HG03064 (cell line): ENCODE results near the gene SLC22A2.
"Not testable (repeated sequence)": the region's sequence is repeated elsewhere in the genome, so short reads cannot be mapped to it uniquely, and the experiment has no call there.

Experiments
- ATAC-seq: cut with Tn5 transposase; IDR thresholded peaks from one replicate; pipeline ENCODE4 v1.9.1; 2021; ENCODE audit warnings: low read depth; ENCODE audit not compliant: unreplicated experiment

The SLC22A2 gene

DNA sequence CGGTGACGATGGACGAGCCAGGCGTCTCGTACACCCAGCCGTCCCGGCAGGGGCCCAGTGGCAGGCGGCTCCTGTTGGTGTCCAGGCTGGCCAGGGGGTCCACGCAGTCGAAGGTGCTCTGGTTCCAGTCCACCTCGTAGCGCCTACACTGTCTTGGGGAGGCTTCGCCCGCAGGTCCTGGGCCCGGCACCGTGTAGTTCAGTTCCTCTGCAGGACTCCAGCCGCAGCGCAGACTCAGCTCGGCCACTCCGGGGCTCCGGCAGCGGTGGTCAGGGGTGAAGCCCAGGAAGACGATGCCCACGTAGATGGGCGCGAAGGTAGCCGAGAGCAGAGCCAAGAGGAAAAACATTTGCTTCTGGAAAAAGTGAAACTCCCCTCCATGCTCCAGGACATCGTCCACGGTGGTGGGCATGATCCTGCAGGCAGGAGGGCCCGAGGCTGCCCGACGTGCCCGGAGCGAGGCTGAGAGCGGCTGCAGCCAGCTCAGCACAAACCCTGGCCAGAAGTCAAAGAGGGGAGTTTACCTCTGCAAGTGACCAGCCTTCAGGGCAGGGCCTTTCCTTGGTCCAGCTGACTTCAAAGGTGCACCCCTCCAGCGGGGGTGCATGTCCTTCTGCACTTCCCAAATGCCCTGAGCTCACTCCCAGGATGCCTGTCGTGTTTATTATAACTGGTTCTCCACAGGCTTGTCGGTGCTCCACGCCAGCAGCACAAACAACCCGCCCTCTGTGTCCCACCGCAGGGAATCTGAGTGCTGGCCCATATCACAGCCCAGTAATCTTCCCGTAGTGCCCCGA lies at the start of gene SLC22A2:
TSS of gene SLC22A2 (minus strand) at position 476 of the 797 bp plus-strand sequence. CDS start at position 412, 64 bp downstream.
- ATAC-seq: no peak

- ATAC-seq: no peak
Observed at GRCh38 chr6:160305926-160306713, 47.5 kb upstream of the SLC22A2 start.

DNA sequence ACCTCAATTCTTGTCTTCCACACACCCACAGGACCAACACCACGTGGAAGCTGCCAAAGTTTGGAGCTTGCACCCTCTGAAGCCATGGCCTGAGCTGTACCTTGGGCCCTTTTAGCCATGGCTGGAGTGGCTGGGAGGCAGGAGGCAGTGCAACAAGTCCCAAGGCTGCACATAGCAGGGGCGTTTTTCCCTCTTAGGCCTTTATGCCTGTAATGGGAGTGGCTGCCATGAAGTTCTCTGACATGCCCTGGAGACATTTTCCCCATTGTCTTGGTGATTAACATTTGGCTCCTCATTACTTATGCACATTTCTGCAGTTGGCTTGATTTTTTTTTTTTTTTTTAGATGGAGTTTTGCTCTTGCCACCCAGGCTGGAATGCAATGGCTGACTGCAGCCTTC lies 45.2 kb upstream of the SLC22A2 start:
- ATAC-seq: no peak

DNA sequence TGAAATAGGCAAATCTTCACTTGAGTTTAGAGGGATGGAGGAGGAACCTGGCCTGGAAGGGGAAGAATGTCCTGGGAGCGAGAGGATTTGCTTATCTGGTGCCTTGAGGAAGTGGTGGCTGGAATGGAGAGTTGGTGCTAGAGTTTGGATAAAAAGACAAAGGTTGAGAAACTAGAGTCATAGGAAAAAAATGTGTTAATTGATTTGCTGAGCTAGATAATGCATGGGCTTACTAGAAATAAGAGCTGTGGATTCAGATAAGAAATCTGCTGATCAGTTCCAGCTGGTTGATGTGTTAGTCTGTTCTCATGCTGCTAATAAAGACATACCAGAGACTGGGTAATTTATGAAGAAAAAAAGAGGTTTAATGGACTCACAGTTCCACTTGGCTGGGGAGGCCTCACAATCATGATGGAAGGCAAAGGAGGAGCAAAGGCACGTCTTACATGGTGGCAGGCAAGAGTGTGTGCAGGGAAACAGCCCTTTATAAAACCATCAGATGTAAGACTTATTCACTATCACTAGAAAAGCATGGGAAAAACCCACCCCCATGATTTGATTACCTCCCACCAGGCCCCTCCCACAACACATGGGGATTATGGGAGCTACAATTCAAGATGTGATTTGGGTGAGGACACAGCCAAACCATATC lies 43.9 kb upstream of the SLC22A2 start:
- ATAC-seq: not testable (repeated sequence)

DNA sequence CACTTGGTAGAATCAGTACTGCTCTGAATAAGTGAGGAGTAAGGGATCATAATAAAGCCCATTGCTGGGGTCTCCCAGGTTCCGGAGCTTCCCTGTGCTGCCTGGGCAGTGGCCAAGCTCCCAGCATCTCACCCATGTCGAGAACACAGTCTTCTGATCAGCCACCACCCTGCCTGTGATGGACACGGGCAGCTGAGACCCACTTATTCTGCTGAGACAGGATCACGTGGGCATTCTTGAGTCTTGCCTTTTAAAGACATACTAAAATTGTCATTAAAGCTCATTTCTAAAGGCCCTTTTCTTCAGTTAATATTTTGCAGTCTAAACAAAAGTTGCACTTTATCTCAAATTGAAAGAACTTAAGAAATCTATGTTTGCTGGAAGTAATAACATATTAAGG lies 42.7 kb upstream of the SLC22A2 start:
- no peak for ATAC-seq

DNA sequence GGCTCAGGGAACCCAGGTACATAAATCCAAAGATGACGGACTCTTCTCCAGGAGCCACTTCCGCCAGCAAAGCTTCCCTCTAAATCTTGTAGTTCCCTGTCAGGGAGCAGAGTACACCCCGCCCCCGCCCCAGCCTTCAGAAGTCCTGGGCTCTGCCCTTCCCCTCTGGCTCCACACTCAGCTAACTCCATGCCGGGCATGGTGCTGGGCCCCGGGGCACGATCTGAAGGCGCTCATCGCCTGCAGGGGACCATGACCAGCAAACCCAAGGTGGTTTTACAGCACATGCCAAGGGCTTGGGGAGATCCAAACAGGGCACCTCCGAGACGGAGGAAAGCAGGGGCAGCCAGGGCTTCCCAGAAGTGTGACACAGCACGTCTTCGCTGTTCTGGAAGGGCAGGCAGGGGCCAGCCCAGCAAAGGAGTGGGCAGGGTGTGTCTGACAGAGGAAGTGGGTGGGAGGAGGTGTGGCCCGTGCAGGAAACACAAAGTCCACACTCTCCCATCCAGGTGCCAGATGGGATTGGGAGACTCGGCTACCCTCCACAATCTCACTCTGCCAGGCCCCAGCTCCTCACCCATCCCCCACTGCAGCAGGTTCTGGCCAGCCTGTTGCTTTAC lies 41.6 kb upstream of the SLC22A2 start:
- ATAC-seq: no peak

DNA sequence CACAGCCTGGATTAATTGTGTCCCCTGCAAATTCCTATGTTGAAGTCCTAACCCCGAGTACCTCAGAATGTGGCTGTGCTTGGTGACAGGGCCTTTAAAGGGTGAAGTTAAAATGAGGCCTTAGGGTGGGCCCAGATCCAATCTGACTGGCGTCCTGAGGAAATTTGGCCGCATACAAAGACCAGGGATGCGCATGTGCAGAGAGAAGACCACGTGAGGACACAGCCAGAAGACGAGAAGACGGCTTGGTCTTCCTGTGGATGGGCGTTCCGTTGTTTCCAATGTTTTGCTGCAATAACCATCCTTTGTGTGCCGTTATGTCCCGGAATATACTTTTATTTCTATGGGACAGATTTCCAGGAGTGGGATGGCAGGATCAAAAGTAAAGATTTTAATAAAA lies 40.9 kb upstream of the SLC22A2 start:
- no peak for ATAC-seq

DNA sequence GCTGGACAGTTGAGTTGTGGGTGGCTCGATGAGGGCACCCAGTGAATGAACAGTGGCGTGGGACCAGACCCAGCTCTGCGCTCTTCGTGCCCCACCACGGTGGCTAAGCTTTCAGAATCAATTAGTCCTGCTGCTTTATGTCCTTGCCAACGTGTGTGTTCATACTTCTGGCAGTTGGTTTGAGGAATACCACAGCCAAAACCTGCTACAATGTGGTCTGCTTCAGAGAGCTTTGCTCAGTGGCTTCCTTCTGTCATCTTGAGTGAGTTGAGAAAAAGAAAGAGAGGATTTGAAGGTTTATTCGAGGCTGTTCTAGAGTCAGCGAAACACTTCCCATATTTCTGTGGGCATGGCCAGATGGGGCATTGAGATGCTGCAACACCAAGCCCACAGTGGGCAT lies 39.5 kb upstream of the SLC22A2 start:
- no peak for ATAC-seq

DNA sequence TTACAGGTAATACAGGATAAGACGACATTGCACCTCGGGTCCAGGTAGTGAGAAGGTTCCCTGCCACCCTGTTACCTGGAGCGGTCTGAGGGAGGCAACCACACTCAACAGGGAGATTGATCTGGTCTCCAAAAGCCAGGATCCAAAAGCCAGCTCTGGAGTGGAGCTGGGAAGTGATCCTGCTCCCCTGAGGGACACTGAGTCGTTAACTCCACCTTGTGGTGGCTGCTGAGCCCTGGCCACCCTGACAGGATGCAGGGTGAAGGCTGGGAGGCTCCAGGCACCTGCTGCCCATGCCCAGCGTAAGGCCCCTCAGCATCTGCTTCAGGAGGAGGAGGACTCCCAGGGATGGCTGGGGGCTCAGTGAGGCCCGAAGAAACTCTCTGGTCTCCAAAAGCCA lies 38.7 kb upstream of the SLC22A2 start:
- no peak for ATAC-seq

GRCh38 chr6:160293844-160294243 lies 35.2 kb upstream of the SLC22A2 start:
- ATAC-seq: no peak

DNA sequence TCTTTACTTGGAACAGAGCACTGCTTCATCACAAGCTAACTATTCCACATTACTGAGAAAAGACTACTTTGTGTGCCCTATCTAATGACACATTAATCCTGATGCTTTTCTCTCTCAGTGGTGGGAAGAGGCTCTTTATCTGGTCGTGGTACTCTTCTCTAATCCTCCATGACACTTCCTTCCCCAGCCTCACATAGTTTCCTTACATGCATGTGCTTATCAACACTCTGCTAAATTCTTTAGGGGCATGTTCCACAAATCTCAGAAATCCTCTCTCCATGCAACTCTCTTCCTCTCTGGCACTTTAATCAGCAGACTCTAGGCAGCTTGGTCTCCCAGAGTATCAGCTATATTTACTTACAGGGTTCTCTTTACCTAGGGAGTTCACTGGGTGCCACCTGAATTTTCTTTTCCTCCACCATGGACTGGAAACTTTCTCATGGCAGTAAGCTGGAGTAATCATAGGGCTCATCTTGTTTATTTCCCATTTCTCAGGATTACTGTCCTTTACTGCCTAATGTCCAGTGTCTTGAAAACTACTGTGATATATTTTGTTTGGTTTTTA lies 27.0 kb upstream of the SLC22A2 start:
- ATAC-seq: no peak

GRCh38 chr6:160284575-160284974 lies 26.0 kb upstream of the SLC22A2 start:
- ATAC-seq: no peak

GRCh38 chr6:160282444-160282843 lies 23.8 kb upstream of the SLC22A2 start:
- no peak for ATAC-seq

- no peak for ATAC-seq
Observed at GRCh38 chr6:160279850-160280249, 21.2 kb upstream of the SLC22A2 start.

GRCh38 chr6:160278786-160279310 lies 20.2 kb upstream of the SLC22A2 start:
- ATAC-seq: no peak

DNA sequence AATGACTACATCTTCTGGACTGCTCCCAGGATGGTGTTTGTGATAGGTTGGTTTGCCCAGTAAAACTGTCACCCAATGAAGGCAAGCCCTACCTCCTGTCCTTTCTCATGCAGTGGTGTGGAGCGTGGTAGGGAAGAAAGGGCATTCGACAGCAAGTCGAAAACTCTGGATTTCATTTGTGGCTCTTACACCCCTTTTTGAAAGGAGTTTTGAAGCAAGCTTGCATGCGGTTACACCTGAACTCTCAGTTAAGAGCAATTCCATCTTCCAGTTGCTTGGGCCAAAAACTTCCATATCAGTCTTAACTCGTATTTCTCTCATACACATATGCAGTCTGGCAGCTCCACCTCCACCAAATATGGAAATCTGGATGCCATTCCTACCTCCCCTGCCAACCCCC lies 19.7 kb upstream of the SLC22A2 start:
- no peak for ATAC-seq

- ATAC-seq: no peak
Observed at GRCh38 chr6:160277546-160277945, 18.9 kb upstream of the SLC22A2 start.

DNA sequence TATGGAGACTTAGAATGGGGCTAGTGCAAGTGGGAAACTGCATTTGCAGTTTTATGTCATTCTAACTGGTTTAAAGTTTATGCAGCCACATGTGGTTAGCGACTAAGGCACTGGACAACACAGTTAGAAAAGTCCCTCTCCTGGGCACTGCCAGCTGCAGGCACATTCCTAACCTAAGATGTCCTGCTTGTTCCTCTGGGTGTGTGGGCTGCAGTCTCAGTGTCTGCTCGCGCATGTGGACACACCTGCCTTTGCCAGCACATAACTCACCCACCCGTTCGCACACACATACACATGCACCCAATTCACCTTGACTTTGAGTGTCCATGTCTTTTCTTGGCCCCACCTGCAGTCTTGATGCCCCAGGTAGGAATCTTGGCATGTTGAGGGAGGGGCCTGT lies 18.5 kb upstream of the SLC22A2 start:
- ATAC-seq: no peak

- ATAC-seq: no peak
Observed at GRCh38 chr6:160276126-160276525, 17.5 kb upstream of the SLC22A2 start.

DNA sequence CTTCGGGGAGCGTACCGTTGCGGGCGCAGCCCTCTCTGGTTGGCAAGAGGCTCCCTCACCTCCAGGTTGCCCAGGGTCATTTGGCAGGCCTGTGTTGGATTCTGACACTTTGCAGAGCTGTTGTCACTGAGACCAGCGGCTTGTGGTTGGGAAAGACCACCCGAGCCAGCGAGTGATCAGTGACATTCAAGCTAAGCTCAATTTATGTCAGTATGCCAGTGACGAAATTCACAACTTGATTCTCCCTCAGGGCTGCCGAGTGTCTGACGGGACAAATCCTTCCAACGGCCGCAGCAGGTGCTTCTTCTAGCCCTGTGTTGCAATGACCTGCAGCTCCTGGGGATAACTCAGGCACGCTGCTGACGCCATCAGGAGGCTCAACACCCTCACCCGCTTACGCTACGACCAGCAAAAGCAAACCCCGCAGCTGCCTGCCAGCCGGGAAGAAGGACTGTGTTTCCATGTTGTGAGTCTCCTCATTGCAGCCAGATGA lies 16.9 kb upstream of the SLC22A2 start:
- no peak for ATAC-seq
